ENCODE data around the gene TBRG4. TPM values are rescaled to one million over a fixed set of nuclear protein-coding genes. Genes with fewer than 3 reads are reported as not detected.

The TBRG4 gene
- total RNA-seq, 1 experiment from 2014 or later = 125 TPM

DNA sequence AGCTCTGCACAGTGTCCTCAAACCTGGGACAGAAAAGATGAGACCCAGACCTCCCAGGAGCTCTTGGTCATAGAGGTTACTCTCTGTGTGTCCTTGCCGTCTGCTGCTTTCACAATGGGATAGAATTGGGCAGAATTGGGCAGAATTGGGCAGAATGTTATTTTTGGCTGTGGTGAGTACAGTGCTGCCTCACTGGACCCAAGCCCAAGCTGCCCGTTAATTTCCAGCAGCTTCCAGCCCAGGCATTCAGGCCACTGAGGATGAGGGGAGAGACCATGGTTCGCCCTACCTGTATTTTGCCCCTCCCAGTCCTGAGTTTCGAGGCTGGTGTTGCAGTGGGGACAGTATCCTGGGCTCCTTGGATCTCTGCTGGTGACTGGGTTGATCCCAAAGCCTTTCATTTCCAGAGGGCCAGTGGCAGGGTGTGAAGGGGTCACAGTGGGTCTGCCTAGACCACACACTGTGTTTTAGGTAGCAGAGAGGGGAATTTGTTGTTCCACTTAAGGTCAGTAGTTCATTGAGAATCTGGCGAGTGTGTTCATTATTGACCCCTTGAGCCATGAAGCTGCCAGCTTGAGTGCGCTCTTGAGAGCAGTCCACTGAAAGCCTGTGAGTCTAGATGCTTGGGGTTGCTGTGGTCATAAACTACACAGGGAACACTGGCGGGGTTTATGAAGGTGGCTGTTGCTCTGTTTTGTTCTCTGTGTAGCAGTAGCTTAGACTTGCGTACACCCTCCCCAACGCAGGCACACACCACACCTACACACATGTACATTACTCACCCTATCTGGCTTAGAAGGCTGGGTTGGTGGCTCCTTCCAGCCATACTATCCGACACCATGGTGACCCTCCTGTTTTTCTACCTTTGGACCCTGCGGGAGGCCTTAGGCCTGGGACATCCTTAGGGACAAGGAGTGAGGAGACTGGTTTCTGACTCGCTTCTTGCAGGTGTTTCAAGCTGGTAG is 46.2 kb downstream of the TBRG4 start:
- DNase-seq (ENCODE audit: extremely low read depth, low read depth) = no peak

DNA sequence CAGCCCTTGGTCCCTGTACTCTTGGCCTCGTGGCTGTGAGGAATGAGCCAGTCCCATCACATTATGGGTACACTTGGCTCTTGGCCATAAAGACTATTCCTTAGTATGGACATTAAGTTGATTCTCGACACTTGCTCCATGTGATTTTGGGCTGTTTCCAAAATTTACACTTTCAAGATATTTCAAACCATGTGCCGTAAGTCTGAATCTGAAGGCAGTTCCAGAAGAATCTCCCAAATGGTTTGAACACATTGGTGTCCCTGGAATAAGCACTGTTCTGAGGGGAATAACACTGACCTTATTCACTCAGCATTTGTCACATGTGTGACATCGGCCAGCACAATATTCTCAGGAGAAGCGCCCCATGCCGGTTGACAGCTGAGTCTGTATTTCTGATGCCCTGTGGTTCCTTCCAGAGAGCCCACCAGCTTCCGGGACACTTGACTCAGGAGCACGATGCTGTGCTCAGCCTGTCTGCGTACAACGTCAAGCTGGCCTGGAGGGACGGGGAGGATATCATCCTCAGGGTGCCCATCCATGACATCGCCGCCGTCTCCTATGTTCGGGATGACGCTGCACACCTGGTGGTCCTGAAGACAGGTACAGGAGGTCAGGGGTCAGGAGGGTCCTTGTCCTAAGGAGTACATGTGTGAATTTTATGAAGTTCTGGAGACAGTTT is 47.3 kb downstream of the TBRG4 start:
- DNase-seq (ENCODE audit: extremely low read depth, low read depth) = no peak

DNA sequence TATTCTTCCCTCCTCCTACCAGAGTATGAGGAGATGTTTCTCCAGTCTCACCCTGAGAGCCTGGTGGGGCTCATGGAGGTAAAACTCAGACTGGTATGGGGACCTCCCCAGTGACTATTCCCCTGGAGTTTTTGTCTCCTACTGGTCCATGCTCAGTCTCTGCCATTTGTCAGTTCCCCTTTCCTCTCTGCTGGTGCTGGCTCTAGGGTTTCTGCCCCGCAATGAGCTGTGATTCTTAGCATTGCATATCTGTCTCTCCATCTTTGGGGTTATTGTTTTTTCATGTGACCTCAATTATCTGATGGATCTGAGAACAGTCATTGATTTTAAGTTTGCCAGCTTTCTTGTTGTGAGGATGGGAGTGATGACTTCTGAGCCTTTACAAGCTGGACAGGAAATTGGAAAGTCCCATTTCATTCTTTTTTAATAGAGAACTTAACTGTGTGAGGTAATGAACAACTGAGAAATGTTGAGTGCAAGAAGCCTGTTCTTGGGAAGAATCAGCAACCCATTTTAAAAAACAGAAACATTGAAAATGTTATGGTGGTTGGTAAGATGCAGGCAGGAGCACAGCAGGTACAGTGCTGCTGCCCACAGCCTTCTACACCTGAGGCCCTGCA is 49.6 kb downstream of the TBRG4 start:
- no peak for DNase-seq (ENCODE audit: extremely low read depth, low read depth)

DNA sequence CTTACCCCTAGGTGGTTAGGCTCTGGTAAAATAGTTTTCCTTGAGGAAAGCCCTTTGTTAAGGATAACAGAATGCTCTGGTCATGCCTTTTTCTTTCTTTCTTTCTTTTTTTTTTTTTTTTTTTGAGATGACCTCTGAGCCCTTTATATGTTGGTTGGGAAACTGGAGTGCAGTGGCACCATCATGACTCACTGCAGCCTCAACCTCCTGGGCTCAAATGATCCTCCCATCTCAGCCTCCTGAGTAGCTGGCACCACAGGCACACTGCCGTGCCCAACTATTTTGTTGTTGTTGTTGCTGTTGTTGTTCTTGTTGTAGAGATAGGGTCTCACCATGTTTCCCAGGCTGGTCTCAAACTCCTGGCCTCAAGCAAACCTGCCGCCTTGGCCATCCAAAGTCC is 50.1 kb downstream of the TBRG4 start:
- no peak for DNase-seq (ENCODE audit: extremely low read depth, low read depth)

DNA sequence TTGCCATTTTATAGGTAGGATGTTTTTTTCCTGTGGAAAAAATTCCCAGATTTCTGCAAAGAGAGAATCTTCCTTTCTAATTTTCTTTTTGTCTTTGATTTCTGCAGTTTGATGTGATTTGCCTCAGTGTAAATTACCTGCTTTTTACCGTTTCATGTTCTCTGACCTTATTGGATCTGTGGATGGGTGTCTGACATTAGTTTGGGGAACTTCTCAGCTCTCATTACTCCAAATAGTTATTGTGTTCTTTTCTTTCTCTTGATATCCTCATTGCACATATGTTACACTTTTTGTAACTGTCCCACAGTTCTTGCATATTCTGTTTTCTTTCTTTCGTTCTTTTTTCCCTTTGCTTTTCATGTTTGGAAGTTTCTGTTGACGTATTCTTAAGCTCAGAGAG is 51.2 kb downstream of the TBRG4 start:
- DNase-seq (ENCODE audit: extremely low read depth, low read depth) = no peak

DNA sequence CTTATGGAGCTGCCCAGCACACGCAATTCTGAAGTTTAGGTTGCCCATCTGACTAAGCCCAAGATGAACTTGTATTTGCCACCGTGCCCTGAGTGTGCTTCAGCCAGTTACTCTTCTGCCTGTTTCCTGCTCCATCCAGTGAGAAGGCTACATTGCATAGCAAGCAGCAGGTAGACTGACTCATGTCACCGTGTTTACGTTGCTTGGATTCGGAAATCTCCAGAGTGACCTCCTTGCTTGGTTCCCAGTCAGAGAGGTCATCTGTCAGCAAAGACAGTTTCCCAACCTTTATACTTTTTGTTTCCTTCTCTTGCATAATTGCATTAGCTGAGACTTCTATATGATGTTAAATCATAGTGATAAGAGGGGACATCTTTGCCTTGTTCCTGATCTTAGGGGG is 53.6 kb downstream of the TBRG4 start:
- DNase-seq (ENCODE audit: extremely low read depth, low read depth) = no peak

DNA sequence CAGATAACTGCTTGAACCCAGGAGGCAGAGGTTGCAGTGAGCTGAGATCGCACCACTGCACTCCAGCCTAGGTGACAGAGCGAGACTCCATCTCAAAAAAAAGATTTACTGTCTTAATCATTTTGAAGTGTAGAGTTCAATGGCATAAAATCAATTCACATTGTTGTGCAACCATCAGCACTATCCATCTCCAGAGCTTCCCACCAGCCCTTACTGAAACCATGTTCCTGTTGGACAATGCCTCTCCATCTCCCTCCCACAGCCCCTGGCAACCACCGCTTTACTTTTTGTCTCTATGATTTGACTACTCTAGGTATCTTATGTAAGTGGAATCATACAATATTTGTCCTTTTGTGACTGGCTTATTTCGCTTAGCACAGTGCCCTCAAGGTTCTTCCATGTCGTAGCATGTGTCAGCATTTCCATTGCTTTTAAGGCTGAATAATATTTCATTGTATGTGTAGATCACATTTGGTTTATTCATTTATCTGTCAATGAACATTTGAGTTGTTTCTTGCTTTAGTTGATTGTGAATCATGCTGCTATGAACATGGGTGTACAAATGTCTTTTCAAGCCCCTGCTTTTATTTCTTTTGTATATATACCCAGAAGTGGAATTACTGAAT is 55.8 kb downstream of the TBRG4 start:
- DNase-seq (ENCODE audit: extremely low read depth, low read depth) = no peak

DNA sequence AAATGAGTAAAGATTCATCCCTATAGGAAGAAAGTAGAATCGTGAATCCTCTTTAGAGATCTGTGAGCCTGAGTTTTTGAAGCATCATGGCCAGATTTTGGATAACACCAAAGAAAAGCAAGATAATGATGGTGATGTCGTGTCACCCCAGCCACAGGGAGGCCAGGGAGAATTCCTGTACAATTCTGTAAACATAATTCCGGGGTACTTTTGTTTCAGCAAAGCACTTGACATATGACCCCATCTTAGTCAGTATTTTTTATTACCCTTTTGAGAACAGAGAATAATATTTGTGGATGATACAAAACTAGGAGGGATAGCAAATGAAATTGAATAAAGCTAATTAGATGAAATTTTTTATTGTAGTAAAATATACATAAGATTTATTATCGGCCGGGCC is 56.5 kb downstream of the TBRG4 start:
- DNase-seq (ENCODE audit: extremely low read depth, low read depth) = no peak

DNA sequence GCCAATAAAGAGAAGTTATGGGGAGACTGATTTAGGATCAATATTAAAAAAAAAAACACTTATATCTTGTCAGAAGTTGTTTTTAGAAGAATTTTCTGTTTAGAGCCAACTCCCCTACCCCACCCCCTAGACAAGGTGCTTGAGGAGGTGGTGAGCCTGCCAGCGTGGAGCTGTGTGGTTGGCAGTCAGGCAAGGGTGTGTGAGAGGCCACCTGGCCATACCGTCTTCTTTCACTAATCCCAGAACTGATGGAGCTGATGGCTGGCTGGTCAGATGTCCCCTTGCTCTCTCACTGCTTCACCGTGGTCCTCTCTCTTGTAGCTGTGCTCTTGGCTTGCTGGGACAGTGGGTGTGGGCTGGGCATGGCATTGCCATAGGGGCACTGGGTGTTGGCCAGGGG is 57.1 kb downstream of the TBRG4 start:
- DNase-seq (ENCODE audit: extremely low read depth, low read depth) = no peak

DNA sequence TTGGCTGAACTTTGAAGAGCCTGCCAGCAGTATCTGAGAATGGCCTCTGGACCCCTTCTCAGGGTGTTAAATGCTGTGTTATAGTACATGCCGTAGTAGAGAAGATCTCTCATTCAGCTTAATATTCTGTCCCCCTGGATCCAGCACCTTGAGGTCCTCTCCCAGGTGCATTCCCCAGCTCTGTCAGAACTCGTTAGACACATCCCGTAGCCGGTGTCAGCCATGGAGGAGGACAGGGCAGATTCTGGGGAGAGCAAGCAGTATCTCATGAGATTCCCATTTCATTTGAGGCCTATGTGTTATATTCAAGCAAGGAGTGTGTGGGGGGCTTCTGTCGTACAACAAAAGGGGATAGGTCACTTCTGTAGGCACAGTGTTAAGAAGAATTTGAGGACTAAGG is 57.6 kb downstream of the TBRG4 start:
- DNase-seq (ENCODE audit: extremely low read depth, low read depth) = no peak

DNA sequence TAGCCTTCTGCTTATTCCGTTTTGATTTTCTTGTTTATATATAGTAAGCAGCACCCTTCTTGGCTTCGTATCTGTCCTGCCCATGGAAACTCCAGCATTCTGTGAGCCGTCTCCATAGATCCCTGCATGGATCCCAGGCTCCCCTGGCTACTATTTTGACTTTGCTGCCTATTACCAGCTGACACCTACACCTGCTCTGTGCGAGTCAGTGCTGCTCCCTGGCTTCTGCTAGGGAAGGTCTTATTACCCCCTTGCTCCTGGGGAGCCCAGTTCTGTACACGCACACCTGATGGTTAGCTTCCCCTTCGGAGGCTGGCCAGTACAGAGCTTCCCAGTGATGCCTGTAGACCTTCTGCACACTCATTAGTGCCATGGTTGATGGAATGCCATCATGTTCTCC is 58.1 kb downstream of the TBRG4 start:
- DNase-seq (ENCODE audit: extremely low read depth, low read depth) = no peak

DNA sequence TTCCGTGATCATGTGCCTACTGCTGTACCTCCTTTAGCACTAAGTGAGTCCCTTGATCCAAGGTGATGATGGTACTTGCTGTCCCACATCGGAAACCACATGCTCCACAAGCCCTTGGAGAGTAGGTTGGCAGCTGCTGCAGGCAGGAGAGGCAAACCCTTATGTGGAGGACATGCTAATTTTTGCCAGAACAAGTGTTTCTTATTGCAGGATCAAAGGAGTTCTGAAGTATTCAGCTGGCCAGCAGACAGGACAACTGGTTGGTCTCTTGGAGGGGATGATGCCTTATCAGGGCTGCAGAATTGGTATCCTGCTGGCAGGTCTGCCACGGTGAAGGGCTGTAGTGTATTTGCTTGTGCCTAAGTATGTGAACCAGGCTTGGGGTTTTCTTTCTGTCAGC is 59.5 kb downstream of the TBRG4 start:
- DNase-seq (ENCODE audit: extremely low read depth, low read depth) = no peak

DNA sequence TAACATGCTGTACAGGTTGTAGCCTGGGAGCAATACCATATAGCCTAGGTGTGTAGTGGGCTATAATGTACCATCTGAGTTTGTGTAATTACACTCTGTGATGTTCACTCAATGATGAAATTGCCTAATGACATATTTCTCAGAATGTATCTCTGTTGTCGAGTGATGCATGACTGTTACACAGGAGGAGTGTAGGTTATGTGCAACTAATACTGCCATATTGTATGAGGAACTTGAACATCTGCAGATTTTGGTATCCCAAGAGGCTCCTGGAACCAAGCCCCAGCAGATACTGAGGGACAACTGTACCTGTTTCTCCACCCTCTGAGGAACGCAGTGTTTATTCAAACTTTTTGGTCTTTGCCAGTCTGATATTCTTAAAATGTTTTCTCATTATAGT is 61.3 kb downstream of the TBRG4 start:
- no peak for DNase-seq (ENCODE audit: extremely low read depth, low read depth)

Small RNA genes lying within 50 kb of the gene (small RNA-seq; reads per million reads assigned to genes)
- gene SNORA5A (5.1 to 5.4 reads per million in 2 experiments), gene SNORA5B (0 reads per million in 2 experiments), gene SNORA5C (20.6 to 115 reads per million in 2 experiments)

Other genes with a start within 250 kb of the TBRG4 start
- 16.2 and 17.9 TPM in 2 replicates for gene PURB, start 226.2 kb downstream of the TBRG4 start, total RNA-seq (2014; rRNA removed; shearing (Covaris generic))
- 0.07 TPM in 1 of 2 replicates, not detected in the other for gene MYO1G, start 132.7 kb downstream of the TBRG4 start, total RNA-seq (2014; rRNA removed; shearing (Covaris generic))
- 24.8 and 27.4 TPM in 2 replicates for gene CCM2, start 111.5 kb downstream of the TBRG4 start, total RNA-seq (2014; rRNA removed; shearing (Covaris generic))
- gene NACAD, start 22.7 kb downstream of the TBRG4 start, total RNA-seq (2014; rRNA removed; shearing (Covaris generic)) = 0.14 TPM in 1 of 2 replicates, not detected in the other
- gene RAMP3, start 46.1 kb upstream of the TBRG4 start, total RNA-seq (2014; rRNA removed; shearing (Covaris generic)) = not detected in 2 replicates